H7 (cell line): Measurements from ENCODE around the gene RGS3. TPM values are rescaled to one million over a fixed set of nuclear protein-coding genes. Genes with fewer than 3 reads are reported as not detected.
A peak's percentile ranks its signal among the peaks of the same experiment; 100 is the strongest.

ENCODE experiments used
- DNase-seq: peaks from one replicate; pipeline ENCODE4 v3.0.0; 2012
- H3K27me3 ChIP-seq: 2 replicates; pipeline ENCODE4 v1.6.0; 2011; ENCODE audit warnings: mild to moderate bottlenecking, low read length; ENCODE audit not compliant: control insufficient read depth, insufficient read depth
- H3K36me3 ChIP-seq: replicated peaks from 2 replicates; pipeline ENCODE4 v1.5.1; 2011; ENCODE audit warnings: low read length; ENCODE audit not compliant: control insufficient read depth, insufficient read depth
- H3K4me3 ChIP-seq: 2 replicates; pipeline ENCODE4 v1.5.1; 2011; ENCODE audit warnings: low read depth, mild to moderate bottlenecking, control low read depth, low read length, moderate library complexity; ENCODE audit not compliant: insufficient read depth
- total RNA-seq: library from RNA; depleted of rRNA; stranded (reverse); fragments of >200 nt; shearing (Covaris generic); gene quantifications from 2 replicates; pipeline ENCODE4 v1.2.3, GENCODE V29; 2014

Gene RGS3
- total RNA-seq, 1 experiment from 2014 or later: 18.2 TPM

DNA sequence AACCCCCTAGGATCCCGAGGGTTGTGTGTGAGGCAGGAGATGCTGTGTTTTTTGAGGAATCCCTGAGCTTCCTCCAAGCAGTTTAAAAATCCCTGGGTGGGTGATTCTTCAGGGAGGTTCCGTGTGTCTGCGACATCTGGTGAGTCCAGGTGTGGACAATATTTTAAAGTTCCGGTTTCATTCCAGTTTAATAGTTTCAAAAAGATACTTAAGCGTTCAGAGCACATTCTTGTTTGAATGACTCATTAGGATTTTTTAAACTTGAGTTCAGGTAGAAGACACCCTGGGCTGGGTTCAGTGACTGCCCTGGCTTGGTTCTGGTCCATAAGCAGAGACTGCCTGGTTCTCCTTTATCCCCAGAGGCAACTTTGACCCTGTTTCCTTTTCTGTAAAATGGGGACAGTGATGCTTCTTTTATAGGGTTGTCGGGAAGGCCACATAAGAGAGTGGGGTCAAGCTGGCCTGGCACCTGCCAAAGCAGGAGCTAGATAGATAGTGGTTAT lies 119.2 kb downstream of the RGS3 start:
- no peaks in the 10 kb centered on the region for H3K27me3 ChIP-seq
- no peaks in the 10 kb centered on the region; the same call in 1 of the 2 replicates for H3K36me3 ChIP-seq
- no peak for DNase-seq
- no peak overlapping the region for H3K4me3 ChIP-seq

- Histone ChIP-seq H3K27me3 (no peaks in the 10 kb centered on the region), H3K4me3 (no peak overlapping the region), H3K36me3 (no peaks in the 10 kb centered on the region; the same call in 1 of the 2 replicates)
- no peak for DNase-seq
Observed at GRCh38 chr9:113583511-113584427, 120.2 kb downstream of the RGS3 start.

DNA sequence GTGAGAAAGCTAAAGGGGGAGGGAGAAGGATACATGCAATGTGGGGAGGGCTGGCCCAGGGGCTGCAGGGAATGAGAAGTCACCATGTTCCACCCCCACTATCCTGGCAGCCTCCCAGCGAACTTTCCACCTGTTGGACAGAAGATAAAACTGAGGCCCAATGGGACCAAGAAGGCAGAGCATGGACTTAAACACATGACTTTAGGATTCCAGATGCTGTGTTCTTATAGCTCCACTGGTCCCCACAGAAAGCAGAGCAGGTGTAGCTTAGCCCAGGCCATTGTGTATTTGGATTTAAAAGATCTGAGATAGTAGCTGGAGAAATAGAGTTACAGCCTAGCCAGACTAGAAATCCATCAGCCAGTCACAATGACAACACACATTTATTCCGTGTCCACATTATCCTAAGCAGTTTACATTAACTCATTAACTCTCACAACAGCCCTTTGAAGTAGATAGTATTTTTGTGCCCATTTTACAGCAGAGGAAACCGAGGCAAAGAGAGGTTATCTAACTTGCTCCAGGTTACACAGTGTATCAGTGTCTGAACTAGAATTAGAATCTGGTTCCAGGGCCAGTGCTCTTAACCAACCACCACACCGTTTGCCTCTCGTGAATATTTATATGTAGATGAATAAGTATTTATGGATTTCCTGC lies 121.0 kb downstream of the RGS3 start:
- H3K27me3 ChIP-seq: no peaks in the 10 kb centered on the region
- no peak overlapping the region for H3K4me3 ChIP-seq
- no peak for DNase-seq
- H3K36me3 ChIP-seq: no peaks in the 10 kb centered on the region; the same call in 1 of the 2 replicates

GRCh38 chr9:113585085-113585442 lies 121.5 kb downstream of the RGS3 start:
- Histone ChIP-seq H3K27me3 (no peaks in the 10 kb centered on the region), H3K4me3 (no peak overlapping the region), H3K36me3 (no peaks in the 10 kb centered on the region; the same call in 1 of the 2 replicates)
- no peak for DNase-seq

GRCh38 chr9:113585555-113585954 lies 122.0 kb downstream of the RGS3 start:
- no peak overlapping the region for H3K4me3 ChIP-seq
- no peaks in the 10 kb centered on the region for H3K27me3 ChIP-seq

GRCh38 chr9:113587471-113588031 lies 124.0 kb downstream of the RGS3 start:
- Histone ChIP-seq H3K36me3 (no peaks in the 10 kb centered on the region; the same call in 1 of the 2 replicates), H3K4me3 (no peak overlapping the region), H3K27me3 (no peaks in the 10 kb centered on the region)
- DNase-seq: peak; percentile 88

More at GRCh38 chr9:113585555-113585954, 122.0 kb downstream of the RGS3 start:
- DNase-seq: no peak
- no peaks in the 10 kb centered on the region; the same call in 1 of the 2 replicates for H3K36me3 ChIP-seq

DNA sequence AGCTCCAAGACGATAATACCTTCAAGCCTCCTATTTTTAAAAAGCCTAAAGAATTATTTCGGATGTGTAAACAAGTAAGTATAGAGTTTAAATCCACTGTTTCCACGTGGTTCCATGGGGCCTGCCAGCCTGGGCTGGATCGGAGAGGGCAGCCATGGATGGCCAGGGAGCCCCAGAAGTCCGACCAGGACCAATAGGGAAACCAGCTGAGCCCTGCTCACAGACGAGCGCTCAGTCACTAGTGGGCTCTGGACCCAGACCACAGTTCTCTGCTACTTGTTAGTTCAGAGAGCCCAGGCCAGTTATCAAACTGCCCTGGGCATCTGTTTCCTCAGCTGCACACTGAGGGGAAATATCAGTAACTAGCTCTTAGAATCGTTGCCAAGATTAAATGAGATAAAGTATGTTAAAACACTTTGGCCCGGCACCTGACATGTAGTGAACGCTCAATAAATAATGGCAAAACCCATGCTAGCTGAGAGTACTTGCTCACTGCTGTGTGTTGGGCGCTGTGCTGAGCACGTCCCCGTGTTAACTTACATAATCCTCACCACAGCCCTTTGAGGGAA lies 124.8 kb downstream of the RGS3 start:
- Histone ChIP-seq H3K4me3 (no peak overlapping the region), H3K27me3 (no peaks in the 10 kb centered on the region), H3K36me3 (no peaks in the 10 kb centered on the region; the same call in 1 of the 2 replicates)
- no peak for DNase-seq

- H3K27me3 ChIP-seq: no peaks in the 10 kb centered on the region
- no peaks in the 10 kb centered on the region; the same call in 1 of the 2 replicates for H3K36me3 ChIP-seq
- H3K4me3 ChIP-seq: no peak overlapping the region
- no peak for DNase-seq
Observed at GRCh38 chr9:113588936-113589335, 125.4 kb downstream of the RGS3 start.

- no peaks in the 10 kb centered on the region for H3K27me3 ChIP-seq
- H3K4me3 ChIP-seq: no peak overlapping the region
- no peak for DNase-seq
- no peaks in the 10 kb centered on the region; the same call in 1 of the 2 replicates for H3K36me3 ChIP-seq
Observed at GRCh38 chr9:113589407-113589806, 125.9 kb downstream of the RGS3 start.

- DNase-seq: no peak
- H3K4me3 ChIP-seq: no peak overlapping the region
- no peaks in the 10 kb centered on the region for H3K36me3 ChIP-seq
- no peaks in the 10 kb centered on the region for H3K27me3 ChIP-seq
Observed at GRCh38 chr9:113589890-113590289, 126.4 kb downstream of the RGS3 start.

GRCh38 chr9:113590389-113590788 lies 126.9 kb downstream of the RGS3 start:
- no peak for DNase-seq
- Histone ChIP-seq H3K4me3 (no peak overlapping the region), H3K36me3 (peaks cover under 1% of the 10 kb centered on the region; the same call in 1 of the 2 replicates), H3K27me3 (no peaks in the 10 kb centered on the region)

- peak; percentile 93 for DNase-seq
- Histone ChIP-seq H3K36me3 (peaks cover 5% of the 10 kb centered on the region), H3K4me3 (no peak overlapping the region), H3K27me3 (no peaks in the 10 kb centered on the region)
Observed at GRCh38 chr9:113590991-113591898, 127.7 kb downstream of the RGS3 start.

DNA sequence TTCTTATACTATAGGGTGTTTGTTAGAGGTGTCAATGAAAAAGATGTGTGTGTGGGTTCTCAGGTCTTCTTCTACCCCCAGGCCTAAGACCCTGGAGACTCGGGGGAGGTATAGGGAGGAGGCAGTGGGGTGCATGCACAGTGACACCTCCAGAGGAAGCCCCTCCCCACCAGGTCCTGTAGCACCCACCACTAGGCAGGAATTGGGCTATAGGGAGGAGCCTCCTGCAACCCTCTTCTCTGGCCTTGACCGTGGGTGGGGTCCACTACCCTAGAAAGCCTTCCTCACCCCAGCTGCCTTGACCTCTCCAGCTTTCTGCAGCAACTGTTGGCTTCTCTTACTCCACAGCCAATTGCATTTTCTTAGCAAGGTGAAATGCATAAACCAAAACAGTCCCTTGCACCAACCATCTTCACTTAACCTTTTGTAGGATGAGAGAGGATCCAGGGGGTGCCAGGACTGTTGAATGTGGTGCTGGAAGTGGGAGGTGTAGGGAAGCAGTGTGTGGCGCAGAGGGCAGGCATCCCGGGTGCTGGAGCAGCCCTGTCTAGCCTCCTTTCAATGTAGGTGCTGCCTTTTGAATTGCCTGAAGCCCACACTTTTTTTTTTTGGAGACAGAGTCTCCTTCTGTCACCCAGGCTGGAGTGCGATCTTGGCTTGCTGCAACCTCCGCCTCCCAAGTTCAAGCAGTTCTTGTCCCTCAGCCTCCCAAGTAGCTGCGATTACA lies 128.5 kb downstream of the RGS3 start:
- no peak for DNase-seq
- Histone ChIP-seq H3K27me3 (no peaks in the 10 kb centered on the region), H3K36me3 (peaks cover 10% of the 10 kb centered on the region), H3K4me3 (no peak overlapping the region)
